ENCODE data around the gene BFSP1. TPM values are rescaled to one million over a fixed set of nuclear protein-coding genes. Genes with fewer than 3 reads are reported as not detected.

Gene BFSP1
- total RNA-seq, 4 donors from 2014 or later = 0.38 to 2.0 (median 0.98) TPM

DNA sequence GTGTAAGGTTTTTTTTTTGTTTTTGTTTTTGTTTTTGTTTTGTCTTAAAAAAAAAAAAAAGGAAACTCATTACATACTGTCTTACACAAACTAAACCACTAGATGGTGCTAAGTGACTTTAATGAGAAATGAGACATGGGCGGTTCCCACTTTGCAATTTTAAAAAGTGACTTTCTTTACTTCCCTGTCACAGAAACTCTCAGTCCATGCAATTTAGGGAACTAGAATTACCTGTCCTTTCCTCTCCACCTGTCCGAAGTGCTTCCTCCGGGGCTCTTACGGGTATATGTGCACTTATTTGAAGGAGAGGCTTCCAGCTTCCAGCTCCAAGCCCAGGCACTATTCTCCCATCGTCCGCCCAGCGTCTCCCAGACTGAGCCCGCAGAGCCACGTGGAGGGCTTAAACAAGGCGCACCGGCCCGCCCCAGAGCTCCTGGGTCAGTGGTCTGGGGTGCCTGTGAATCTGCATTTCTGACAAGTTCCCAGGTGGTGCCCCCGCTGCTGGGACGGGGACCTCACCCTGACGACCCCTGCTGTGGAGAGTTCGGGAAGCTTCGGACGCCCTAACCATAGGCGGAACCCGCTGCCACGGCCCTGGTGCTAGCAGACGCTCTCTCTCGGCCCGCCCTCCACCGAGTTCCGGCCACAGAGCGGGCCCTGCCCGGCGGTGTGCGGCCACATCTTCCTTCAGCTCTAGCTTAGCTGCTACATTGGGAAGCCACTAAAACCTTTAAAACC lies 26.1 kb downstream of the BFSP1 start:
- ATAC-seq (ENCODE audit: low FRiP score) = peak; percentile 63
- TF ChIP-seq, protein P1, sequence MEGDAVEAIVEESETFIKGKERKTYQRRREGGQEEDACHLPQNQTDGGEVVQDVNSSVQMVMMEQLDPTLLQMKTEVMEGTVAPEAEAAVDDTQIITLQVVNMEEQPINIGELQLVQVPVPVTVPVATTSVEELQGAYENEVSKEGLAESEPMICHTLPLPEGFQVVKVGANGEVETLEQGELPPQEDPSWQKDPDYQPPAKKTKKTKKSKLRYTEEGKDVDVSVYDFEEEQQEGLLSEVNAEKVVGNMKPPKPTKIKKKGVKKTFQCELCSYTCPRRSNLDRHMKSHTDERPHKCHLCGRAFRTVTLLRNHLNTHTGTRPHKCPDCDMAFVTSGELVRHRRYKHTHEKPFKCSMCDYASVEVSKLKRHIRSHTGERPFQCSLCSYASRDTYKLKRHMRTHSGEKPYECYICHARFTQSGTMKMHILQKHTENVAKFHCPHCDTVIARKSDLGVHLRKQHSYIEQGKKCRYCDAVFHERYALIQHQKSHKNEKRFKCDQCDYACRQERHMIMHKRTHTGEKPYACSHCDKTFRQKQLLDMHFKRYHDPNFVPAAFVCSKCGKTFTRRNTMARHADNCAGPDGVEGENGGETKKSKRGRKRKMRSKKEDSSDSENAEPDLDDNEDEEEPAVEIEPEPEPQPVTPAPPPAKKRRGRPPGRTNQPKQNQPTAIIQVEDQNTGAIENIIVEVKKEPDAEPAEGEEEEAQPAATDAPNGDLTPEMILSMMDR (IDR thresholded peaks at IDR 0.05) = no peak
- no peak for DNase-seq (ENCODE audit: low spot score)

DNA sequence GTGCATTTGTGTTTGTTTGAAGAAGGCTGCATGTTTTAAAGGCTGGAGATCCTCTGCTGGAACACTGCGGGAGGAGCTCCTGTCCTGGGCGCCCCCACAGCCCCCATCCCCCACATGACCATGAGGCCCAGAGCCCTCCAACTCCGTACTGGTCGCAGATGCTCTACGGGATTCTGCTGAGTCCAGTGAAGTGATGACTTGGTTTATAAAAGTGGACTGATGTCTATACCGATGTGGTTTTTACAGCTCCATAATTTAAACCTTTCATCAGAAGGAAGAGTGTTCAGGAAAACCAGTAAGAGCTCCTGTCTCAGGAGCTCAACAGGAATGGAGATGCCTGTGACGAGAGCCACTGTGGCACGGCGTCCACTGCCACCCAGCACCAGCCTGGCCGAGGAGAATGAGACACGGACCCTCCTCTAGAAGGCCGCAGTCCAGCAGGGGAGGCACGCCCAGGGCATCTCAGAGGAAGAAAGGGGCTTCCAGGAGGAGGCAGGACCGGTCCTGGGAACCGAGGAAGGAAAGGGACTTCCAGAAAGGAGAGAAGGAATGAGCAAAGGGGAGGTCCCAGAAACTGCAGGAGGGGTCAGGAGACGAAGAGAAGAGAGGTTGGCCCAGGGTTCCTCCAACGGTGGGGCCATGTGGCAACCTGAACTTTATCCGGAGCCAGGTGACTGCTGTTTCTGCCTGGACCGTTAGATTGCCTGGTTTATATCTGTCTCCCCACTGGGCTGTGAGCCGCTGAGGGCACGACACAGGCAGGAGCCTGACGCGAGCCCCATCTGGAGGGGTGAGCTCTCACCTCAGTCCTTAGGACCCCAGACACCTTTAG lies 26.9 kb downstream of the BFSP1 start:
- TF ChIP-seq, protein P1 (IDR thresholded peaks at IDR 0.05) = no peak
- no peak for ATAC-seq (ENCODE audit: low FRiP score)
- DNase-seq (ENCODE audit: low spot score) = no peak

DNA sequence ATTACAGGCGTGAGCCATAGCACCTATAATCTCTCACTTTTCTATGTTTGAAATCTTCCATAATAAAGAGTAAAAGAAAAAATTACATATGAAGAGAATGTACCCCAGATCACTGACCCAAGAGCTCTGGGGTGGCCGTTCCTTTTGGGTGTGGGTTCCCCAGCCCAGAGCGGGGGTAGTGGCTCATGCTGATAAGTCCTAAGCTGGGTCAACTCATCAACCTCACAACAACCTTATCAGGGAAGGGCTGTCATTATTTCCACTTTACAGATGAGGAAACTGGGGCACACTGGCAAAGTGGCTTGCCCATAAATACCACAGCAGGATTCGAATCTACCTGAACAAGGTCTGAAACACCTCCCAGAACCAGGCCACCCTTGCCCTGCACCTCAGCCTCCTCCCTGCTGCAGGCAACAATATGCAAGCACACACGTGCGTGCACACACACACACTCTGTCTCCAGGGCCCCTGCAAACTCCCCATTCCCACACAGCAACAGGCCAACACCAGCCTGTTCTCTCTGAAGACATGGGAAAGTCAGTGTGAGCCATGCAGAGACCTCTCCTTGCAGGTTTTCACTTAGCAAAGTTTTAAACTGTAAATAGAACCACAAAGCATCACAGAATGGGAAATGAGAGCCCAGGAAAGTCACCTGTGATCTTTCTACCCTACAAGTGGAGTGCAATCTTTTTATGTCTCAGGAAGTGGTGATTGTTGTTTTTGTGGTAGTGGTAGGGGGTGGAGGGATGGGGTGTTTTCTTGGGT lies 27.7 kb downstream of the BFSP1 start:
- no peak for DNase-seq (ENCODE audit: low spot score)
- ATAC-seq (ENCODE audit: low FRiP score) = no peak
- TF ChIP-seq, protein P1 (IDR thresholded peaks at IDR 0.05) = no peak

DNA sequence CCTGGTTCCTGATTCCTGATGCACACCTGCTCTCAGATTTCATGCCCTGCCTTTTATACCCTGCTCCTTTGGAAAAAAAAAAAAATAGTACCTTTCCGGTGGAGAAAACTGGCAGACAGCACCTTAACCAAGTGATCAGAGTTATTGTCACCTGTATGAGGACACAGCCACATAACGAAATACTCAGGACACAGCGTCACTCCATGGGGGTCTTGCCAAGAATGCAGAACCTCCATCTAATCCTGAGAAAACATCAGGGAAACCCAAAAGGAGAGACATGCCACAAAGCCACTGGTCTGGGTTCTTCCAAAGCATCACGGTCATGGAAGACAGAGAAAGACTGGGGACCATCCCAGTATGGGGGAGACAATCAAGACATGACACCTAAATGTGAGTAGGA lies 29.1 kb downstream of the BFSP1 start:
- ATAC-seq (ENCODE audit: low FRiP score) (no peak), DNase-seq (ENCODE audit: low spot score) (no peak)
- TF ChIP-seq, protein P1 (IDR thresholded peaks at IDR 0.05) = no peak

DNA sequence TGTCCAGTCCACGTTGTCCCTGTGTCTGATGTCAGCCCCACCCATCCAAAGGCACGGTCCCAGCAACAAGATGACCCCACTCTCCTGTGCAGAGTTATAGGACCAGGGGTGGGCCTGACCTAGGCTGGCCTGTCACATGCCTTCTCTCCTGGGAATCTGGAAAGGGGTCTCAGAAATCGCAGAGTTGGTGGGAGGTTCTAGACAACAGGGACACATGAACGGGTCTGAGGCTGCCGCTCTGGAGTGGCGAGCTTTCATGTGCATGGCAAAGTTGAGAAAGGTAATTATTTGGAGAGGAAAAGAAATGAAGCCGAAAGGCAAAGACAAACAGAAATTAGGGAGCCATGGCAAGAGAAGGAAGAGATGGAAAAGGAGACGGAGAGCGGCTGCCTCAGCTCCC lies 29.5 kb downstream of the BFSP1 start:
- no peak for ATAC-seq (ENCODE audit: low FRiP score)
- no peak for DNase-seq (ENCODE audit: low spot score)
- TF ChIP-seq, protein P1 (IDR thresholded peaks at IDR 0.05) = no peak

DNA sequence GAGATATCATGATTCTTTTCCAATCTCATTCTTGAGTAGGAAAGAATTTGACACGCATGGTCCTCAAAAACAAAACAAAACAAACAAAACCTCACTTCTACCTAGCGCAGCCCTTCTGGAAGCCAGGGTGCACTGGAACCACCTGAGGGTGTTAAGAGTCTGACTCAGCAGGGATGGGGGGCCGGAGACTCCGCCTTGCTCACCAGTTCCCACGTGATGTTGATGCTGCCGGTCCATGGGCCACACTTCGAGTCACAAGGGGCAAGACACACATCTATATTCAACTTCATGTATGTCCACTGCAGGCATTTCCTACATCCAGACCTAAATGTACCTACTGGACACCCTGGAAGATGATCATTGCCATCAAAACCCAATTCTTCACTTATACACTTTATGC lies 30.4 kb downstream of the BFSP1 start:
- DNase-seq (ENCODE audit: low spot score) = no peak
- ATAC-seq (ENCODE audit: low FRiP score) = no peak
- TF ChIP-seq, protein P1 (IDR thresholded peaks at IDR 0.05) = no peak
